Measurements from ENCODE around the gene FAM131C. TPM values are rescaled to one million over a fixed set of nuclear protein-coding genes. Genes with fewer than 3 reads are reported as not detected.
"Not testable (repeated sequence)": the region's sequence is repeated elsewhere in the genome, so short reads cannot be mapped to it uniquely, and the experiment has no call there.

The FAM131C gene
- total and polyA plus RNA-seq, 2 experiments from 2014 or later: 0.71 to 1.3 TPM

DNA sequence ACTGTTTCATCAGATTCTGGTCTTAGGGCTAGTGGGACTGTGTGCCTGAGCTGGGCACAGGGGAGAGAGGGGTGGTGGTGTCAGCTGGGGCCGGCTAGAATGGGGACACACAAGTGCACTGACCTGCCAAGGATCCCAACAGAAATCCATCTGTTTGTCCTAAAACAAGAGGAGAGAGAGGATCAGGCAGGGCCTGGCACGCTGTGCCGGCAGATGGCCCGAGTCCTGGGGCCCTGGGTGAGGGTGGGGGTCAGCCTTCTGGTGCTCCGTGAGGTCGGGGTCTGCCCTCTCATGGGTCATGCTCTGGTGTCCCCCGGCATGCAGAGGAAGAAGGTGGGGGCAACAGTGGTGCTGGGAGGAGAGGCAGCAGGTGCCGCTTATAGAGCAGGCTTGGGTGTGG is 33.6 kb downstream of the FAM131C start:
- H3K36me3 ChIP-seq (ENCODE audit: insufficient read depth); H3K27ac Mint-ChIP-seq; H3F3A ChIP-seq (replicated peaks; ENCODE audit: low read depth); ATAC-seq; H3K4me3 Mint-ChIP-seq; H2AFZ ChIP-seq; H3K27me3 ChIP-seq (ENCODE audit: insufficient read depth); H3K4me3 ChIP-seq; H4K20me1 ChIP-seq (replicated peaks; ENCODE audit: insufficient read depth); H3K9me3 Mint-ChIP-seq; H3K27ac ChIP-seq (ENCODE audit: low read depth); DNase-seq (ENCODE audit: low spot score); H3K4me1 Mint-ChIP-seq; H3K36me3 Mint-ChIP-seq (ENCODE audit: low read depth); H3K9me2 ChIP-seq (ENCODE audit: insufficient read depth); H3K4me1 ChIP-seq (ENCODE audit: insufficient read depth); H3K4me2 ChIP-seq; H3K79me2 ChIP-seq (replicated peaks; ENCODE audit: insufficient read depth): not testable (repeated sequence)
- H3K27me3 Mint-ChIP-seq (ENCODE audit: insufficient read depth, low read depth, poor library complexity): peaks cover 14% of the 10 kb centered on the region

DNA sequence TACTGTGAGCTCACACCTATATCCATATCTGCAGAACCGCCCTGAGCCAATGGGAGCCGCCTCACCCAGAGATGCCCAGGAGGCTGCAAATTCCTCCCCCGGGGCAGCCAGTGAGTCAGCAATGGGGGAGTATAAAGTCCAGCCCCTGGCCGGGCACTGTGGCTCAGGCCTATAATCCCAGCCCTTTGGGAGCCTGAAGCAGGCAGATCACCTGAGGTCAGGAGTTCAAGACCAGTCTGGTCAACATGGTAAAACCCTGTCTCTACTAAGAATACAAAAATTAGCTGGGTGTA is 34.9 kb downstream of the FAM131C start:
- TF ChIP-seq EZH2 (IDR thresholded peaks at IDR 0.05; ENCODE audit: low read depth, unreplicated experiment) (no peak), ETS1 (IDR thresholded peaks at IDR 0.05) (no peak), REST (IDR thresholded peaks at IDR 0.05; ENCODE audit: unreplicated experiment) (no peak), STAT1 (IDR thresholded peaks at IDR 0.05; ENCODE audit: unreplicated experiment) (no peak), ZNF331 (CRISPR knock-in tag; IDR thresholded peaks at IDR 0.05; ENCODE audit: low read depth) (no peak), POLR2AphosphoS5 (IDR thresholded peaks at IDR 0.05; ENCODE audit: low read depth) (no peak)

GRCh38 chr1:16036461-16036860 is 37.0 kb downstream of the FAM131C start:
- not testable (repeated sequence) for H3K4me1 ChIP-seq (ENCODE audit: insufficient read depth); H3K36me3 ChIP-seq (ENCODE audit: insufficient read depth); H3K9me2 ChIP-seq (ENCODE audit: insufficient read depth); H4K20me1 ChIP-seq (replicated peaks; ENCODE audit: insufficient read depth); H3K9me3 Mint-ChIP-seq; H3K79me2 ChIP-seq (replicated peaks; ENCODE audit: insufficient read depth); DNase-seq (ENCODE audit: low spot score); H2AFZ ChIP-seq; H3F3A ChIP-seq (replicated peaks; ENCODE audit: low read depth); H3K4me3 Mint-ChIP-seq; H3K27ac ChIP-seq (ENCODE audit: low read depth); H3K27ac Mint-ChIP-seq; H3K27me3 Mint-ChIP-seq (ENCODE audit: insufficient read depth, low read depth, poor library complexity); ATAC-seq; H3K27me3 ChIP-seq (ENCODE audit: insufficient read depth); H3K4me2 ChIP-seq; H3K4me3 ChIP-seq; H3K36me3 Mint-ChIP-seq (ENCODE audit: low read depth)
- H3K4me1 Mint-ChIP-seq: peaks cover 10% of the 10 kb centered on the region

More for the DNA sequence above, 34.9 kb downstream of the FAM131C start:
- no peaks in the 10 kb centered on the region for H4K20me1 ChIP-seq (replicated peaks; ENCODE audit: insufficient read depth)
- no peak overlapping the region for H2AFZ ChIP-seq
- Mint-ChIP-seq H3K4me1 (peaks cover 7% of the 10 kb centered on the region; the same call in 2 of the 3 replicates), H3K27ac (no peak overlapping the region), H3K9me3 (no peaks in the 10 kb centered on the region), H3K4me3 (no peak overlapping the region), H3K27me3 (ENCODE audit: insufficient read depth, low read depth, poor library complexity) (peaks cover 14% of the 10 kb centered on the region), H3K36me3 (ENCODE audit: low read depth) (no peaks in the 10 kb centered on the region)
- ATAC-seq: peak; percentile 14; the same call in 1 of the 3 replicates
- H3K27me3 ChIP-seq (ENCODE audit: insufficient read depth): no peaks in the 10 kb centered on the region
- no peaks in the 10 kb centered on the region for H3K4me1 ChIP-seq (ENCODE audit: insufficient read depth)
- no peaks in the 10 kb centered on the region for H3K36me3 ChIP-seq (ENCODE audit: insufficient read depth)
- no peak overlapping the region for H3K4me2 ChIP-seq
- no peaks in the 10 kb centered on the region for H3K9me2 ChIP-seq (ENCODE audit: insufficient read depth)
- H3K27ac ChIP-seq (ENCODE audit: low read depth): no peak overlapping the region
- no peaks in the 10 kb centered on the region for H3F3A ChIP-seq (replicated peaks; ENCODE audit: low read depth)
- H3K4me3 ChIP-seq: no peak overlapping the region
- DNase-seq (ENCODE audit: low spot score): no peak
- H3K79me2 ChIP-seq (replicated peaks; ENCODE audit: insufficient read depth): no peaks in the 10 kb centered on the region

- H2AFZ ChIP-seq; H3K4me3 ChIP-seq; H3K27ac ChIP-seq (ENCODE audit: low read depth); H3K4me1 ChIP-seq (ENCODE audit: insufficient read depth); H3K4me2 ChIP-seq; H3K27ac Mint-ChIP-seq; DNase-seq (ENCODE audit: low spot score); H3K36me3 ChIP-seq (ENCODE audit: insufficient read depth); H3K79me2 ChIP-seq (replicated peaks; ENCODE audit: insufficient read depth); H3F3A ChIP-seq (replicated peaks; ENCODE audit: low read depth); H3K9me2 ChIP-seq (ENCODE audit: insufficient read depth); ATAC-seq; H3K9me3 Mint-ChIP-seq; H3K27me3 ChIP-seq (ENCODE audit: insufficient read depth); H3K36me3 Mint-ChIP-seq (ENCODE audit: low read depth); H3K4me3 Mint-ChIP-seq; H4K20me1 ChIP-seq (replicated peaks; ENCODE audit: insufficient read depth): not testable (repeated sequence)
- peaks cover 15% of the 10 kb centered on the region for H3K27me3 Mint-ChIP-seq (ENCODE audit: insufficient read depth, low read depth, poor library complexity)
- peaks cover 16% of the 10 kb centered on the region for H3K4me1 Mint-ChIP-seq
Observed at GRCh38 chr1:16033103-16033632, 40.3 kb downstream of the FAM131C start.

All from GM23338 (cell line).